HG03159 (cell line): ENCODE data around the gene NXPH4.

Source experiments
- ATAC-seq: cut with Tn5 transposase; IDR thresholded peaks from one replicate; pipeline ENCODE4 v1.9.1; 2021; ENCODE audit warnings: mild to moderate bottlenecking, moderate library complexity; ENCODE audit not compliant: unreplicated experiment

NXPH4 gene

DNA sequence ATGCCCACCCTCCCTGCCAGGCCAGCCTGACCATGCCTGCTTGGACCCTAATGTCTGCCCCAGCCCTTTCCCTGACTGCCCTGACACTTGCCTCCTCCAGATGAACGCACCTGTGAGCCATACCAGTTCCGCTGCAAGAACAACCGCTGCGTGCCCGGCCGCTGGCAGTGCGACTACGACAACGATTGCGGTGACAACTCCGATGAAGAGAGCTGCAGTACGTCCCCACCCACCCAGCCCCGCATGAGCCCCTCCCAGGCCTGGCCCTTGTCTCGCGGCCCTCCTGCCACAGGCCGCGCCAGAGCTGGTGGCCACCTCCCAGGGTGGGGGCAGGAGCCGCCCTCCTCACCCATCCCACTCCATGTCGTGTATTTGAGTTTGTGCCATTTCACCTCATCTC is 14.3 kb upstream of the NXPH4 start:
- ATAC-seq, result no peak

DNA sequence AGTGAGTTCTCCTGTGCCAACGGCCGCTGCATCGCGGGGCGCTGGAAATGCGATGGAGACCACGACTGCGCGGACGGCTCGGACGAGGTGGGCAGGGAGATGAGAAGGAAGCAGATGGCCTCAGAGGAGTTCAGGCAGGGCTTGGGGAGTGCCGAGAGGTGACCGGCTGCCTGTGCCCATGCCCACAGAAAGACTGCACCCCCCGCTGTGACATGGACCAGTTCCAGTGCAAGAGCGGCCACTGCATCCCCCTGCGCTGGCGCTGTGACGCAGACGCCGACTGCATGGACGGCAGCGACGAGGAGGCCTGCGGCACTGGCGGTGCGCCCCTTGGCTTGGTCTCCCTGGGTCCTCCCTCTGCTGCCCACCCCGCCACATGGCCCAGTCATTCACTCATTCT is 13.4 kb upstream of the NXPH4 start:
- ATAC-seq, result no peak

DNA sequence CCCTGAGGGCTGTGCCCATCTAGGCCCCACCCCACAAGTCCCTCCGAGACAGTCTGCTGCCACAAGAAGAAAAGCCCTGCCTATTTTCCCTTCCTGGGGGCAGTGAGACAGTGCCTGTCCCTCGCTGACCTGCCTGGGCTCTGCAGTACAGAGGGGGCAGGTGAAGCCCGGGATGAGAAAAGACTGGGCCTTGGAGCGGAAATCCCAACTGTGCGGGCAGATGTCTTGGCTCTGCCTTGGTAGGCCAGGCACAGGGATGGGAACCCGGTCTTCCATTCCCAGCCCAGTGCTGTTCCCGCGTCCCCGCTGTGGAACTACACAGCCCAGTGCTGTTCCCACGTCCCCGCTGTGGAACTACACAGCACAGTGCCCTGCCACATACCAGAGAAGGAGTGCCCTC is 12.8 kb upstream of the NXPH4 start:
- ATAC-seq, result no peak

DNA sequence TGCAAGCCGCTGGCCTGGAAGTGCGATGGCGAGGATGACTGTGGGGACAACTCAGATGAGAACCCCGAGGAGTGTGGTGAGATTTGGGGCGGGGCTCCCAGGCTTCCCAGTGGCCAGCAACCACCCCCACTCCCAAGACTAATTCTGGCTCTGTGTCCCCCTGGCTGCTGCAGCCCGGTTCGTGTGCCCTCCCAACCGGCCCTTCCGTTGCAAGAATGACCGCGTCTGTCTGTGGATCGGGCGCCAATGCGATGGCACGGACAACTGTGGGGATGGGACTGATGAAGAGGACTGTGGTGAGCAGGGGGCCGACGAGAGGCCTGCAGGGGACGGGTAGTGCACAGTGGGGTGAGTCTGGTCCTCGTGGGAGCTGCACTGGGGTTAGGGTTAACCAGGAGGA is 12.1 kb upstream of the NXPH4 start:
- no peak for ATAC-seq

DNA sequence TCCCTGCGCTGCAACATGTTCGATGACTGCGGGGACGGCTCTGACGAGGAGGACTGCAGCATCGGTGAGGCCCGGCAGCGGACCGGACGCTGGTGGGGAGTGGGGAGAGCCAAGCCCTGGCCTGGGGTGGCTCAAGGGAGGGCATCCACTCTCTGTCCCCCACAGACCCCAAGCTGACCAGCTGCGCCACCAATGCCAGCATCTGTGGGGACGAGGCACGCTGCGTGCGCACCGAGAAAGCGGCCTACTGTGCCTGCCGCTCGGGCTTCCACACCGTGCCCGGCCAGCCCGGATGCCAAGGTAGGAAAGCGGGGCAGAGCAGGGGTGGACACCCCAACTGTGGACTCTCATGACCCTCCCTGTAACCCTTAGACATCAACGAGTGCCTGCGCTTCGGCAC is 11.4 kb upstream of the NXPH4 start:
- ATAC-seq, result no peak

DNA sequence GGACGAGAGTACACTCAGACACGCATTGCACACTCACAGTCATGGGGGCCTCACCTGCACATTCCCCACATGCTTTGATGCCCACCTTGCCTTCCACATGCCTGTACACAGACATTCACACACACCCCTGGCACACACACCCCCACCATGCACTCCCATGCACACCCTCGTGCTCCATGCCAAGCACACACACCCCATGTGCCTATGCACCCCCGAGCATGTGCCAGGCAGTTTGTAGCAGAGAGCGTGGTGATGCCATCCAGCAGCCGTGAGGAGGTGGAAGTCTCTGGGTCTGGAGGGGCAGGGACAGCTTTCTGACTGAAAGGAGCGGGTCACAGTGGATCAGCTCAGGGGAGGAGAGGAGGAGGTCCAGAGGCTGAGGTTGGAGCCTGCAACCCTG is 10.7 kb upstream of the NXPH4 start:
- no peak for ATAC-seq

DNA sequence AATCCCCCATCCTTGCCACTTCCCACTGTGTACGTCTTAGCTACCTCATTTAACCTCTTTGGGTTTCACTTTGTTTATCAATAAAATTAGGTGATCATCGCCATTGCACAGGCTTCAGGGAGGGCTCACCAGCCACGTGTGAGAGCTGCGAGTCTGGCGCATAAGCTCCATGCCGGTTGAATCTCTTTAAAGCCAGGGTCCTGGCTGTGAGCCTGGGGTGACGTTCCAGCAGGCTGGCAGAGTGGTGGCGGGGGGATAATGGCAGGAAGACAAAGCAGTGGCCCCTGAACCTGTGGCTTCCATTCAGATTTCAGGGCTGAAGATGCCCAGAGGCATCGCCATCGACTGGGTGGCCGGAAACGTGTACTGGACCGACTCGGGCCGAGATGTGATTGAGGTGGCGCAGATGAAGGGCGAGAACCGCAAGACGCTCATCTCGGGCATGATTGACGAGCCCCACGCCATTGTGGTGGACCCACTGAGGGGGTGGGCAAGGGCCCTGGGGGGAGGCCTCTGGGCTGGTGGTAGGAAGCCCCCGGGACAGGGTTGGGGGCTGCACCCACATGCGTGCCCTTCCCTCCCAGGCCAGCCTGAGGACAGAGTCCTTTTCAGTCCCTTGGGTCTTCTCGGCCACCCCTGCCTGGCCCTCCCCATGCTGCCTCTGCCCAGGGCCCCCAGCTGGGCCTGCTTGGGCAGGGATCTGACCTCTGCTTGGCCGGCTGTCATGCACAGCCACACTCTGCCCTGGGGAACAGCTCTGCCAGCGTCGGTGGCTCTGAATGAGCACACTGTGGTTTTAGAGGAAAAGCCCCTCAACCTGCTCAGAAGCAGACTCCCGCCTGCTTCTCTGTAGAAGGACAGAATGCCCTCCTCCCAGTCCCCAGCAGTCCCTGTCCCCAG is 8.6 kb upstream of the NXPH4 start:
- no peak for ATAC-seq

DNA sequence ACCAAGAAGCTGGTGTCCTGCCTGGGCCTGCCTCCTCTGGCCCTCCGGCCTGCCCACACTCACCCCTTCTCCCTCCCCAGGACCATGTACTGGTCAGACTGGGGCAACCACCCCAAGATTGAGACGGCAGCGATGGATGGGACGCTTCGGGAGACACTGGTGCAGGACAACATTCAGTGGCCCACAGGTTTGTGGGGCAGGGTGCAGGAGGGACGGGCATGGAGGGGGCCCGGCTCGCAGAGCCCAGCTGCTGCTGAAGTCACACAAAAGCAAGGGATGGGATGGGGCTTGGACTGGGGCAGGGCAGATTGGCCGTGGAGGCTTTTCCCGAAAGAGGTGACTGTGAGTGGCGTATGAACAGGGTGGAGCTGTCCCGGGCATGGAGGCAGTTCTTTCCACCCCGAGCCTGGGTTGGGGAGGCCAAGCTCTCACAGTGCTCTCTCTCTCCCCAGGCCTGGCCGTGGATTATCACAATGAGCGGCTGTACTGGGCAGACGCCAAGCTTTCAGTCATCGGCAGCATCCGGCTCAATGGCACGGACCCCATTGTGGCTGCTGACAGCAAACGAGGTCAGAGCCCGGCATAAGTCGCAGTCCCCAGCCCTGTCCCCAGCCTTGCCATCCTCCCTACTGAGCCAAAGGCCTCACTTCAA is 7.8 kb upstream of the NXPH4 start:
- no peak for ATAC-seq

DNA sequence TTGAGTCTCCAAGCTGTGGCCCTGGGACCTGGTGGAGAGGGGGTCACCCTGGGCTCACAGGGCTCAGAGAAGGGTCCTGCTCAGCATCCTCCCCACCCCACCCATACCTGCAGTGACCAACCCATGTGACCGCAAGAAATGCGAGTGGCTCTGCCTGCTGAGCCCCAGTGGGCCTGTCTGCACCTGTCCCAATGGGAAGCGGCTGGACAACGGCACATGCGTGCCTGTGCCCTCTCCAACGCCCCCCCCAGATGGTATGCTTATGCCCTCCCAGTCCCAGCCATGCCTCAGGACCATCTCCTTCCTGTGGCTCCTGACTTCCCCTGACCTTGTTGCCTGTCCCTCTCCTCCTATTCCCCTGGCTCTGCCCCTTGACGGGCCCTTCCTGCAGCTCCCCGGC is 6.7 kb upstream of the NXPH4 start:
- no peak for ATAC-seq

DNA sequence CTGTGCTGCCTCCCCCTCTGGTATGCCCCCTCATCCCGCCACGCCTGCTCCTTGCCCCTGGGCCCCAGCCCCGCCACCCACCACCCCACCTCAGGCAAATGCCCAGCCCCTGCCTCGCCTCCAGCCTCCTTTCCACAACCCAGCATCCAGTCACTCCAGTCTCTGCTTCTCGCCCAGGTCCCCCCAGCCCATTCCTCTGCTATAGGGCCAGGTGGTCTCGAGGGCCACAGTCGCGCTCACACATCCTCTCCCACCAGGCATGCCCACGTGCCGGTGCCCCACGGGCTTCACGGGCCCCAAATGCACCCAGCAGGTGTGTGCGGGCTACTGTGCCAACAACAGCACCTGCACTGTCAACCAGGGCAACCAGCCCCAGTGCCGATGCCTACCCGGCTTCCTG is 6.1 kb upstream of the NXPH4 start:
- ATAC-seq, result no peak

DNA sequence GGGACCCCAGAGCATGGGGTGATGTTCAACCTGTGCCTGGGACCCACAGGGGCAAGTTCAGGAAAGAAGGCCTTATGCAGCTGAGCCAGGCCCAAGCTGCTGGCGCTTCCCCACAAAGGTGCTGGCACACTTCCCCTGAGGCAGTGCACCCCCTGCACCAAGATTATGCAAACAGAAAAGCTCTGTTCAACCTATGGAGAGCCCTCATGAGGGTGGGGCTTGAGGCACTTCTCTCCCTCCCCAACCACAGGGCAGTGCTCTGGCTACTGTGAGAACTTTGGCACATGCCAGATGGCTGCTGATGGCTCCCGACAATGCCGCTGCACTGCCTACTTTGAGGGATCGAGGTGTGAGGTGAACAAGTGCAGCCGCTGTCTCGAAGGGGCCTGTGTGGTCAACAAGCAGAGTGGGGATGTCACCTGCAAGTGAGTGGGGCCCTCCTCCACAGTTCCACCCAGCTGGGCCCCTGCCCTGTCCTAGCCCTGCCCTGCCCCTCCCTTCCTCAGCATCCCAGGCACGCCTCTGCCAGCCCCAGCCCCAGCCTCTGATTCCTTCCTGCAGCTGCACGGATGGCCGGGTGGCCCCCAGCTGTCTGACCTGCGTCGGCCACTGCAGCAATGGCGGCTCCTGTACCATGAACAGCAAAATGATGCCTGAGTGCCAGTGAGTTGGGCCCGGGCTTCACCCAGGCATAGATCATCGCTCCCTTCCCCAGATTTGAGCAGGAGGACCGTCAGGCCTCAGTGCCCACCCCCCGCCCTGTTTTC is 5.5 kb upstream of the NXPH4 start:
- no peak for ATAC-seq

DNA sequence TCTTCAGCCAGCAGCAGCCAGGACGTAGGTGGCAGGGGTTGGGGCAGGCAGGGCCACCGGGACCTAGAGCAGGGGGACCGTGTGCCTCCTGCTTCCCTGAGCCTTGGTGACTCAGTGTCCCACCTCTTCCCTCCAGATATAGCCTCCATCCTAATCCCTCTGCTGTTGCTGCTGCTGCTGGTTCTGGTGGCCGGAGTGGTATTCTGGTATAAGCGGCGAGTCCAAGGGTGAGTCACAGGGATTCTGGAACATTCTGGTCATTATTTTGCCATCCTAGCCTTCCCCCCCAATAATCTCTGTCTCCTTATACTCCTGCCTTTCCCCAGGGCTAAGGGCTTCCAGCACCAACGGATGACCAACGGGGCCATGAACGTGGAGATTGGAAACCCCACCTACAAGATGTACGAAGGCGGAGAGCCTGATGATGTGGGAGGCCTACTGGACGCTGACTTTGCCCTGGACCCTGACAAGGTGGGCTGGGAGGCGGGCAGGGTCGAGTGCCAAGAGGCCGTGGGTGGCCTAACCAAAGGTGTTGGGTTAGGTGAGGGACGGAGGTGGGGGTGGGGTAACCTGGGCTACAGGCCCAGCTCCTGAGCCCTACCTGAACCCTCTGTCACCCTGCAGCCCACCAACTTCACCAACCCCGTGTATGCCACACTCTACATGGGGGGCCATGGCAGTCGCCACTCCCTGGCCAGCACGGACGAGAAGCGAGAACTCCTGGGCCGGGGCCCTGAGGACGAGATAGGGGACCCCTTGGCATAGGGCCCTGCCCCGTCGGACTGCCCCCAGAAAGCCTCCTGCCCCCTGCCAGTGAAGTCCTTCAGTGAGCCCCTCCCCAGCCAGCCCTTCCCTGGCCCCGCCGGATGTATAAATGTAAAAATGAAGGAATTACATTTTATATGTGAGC is 4.5 kb upstream of the NXPH4 start:
- no peak for ATAC-seq

DNA sequence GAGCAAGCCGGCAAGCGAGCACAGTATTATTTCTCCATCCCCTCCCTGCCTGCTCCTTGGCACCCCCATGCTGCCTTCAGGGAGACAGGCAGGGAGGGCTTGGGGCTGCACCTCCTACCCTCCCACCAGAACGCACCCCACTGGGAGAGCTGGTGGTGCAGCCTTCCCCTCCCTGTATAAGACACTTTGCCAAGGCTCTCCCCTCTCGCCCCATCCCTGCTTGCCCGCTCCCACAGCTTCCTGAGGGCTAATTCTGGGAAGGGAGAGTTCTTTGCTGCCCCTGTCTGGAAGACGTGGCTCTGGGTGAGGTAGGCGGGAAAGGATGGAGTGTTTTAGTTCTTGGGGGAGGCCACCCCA is 3.9 kb upstream of the NXPH4 start:
- ATAC-seq, result no peak

DNA sequence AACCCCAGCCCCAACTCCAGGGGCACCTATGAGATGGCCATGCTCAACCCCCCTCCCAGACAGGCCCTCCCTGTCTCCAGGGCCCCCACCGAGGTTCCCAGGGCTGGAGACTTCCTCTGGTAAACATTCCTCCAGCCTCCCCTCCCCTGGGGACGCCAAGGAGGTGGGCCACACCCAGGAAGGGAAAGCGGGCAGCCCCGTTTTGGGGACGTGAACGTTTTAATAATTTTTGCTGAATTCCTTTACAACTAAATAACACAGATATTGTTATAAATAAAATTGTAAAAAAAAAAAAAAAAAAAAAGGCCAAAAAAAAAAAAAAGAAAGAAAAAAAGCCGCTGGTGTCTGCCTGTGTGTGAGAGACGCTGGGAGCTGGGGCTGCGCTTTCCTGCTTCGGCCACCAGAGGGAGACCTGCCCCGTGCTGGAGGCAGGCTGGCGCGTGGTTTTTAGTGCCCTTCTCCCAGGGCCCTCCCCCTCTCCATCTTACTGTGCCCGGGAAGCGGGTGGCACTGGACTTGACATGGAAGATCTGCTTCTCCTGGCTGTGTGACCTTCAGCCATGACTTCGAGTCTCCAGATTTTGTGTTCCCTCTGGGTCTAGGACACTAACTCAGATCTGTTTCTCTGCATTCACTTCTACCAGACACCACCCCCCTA is 3.4 kb upstream of the NXPH4 start:
- ATAC-seq, result no peak

DNA sequence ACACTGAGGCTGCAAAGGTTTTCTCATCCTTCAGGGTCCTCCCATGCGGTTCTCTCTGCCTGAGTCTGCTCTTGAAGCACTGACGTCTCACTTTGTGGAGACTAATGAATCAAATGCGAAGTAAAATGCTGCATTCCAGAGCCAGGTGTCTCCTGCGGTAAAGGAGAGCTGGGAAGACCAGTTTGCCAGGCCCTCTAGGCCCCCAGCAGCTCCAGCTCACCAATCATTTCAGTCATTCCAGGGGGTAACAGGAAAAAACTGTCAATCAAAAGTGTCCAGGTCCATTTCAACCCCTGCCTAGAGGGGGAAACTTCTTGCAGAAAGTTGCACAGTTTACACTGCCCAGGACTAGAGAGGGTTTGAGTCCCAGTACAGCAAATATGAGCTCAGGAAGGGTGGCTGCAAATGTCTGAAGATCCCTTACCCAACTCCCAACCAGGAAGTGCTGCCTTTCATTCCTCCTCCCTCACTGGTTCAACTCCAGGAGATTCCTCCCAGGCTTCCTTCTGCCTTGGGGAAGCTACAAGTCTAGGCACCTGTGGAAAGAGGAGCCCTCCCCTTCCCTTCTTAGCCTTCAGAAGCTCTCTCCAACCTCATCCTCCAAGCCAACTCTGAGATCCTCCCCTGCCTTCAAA is 2.7 kb upstream of the NXPH4 start:
- no peak for ATAC-seq

DNA sequence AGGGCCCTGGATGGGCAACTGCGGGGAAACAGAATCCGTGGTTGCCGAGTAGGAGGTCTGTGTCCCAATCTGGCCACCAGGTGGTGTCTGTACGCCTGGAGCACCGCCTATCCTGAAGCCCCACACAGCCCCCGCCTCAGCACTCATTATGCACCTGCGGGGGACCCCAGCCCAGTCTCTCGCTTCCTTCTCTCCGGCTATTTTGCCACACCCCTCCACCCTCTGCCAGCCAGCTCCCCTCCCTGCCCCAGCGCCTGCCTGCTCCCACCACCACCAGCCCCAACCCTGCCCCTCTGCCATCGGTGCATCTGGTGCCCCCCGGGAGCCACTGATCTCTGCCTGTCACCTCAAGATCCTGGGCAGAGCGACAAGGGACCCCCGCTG is 2.2 kb upstream of the NXPH4 start:
- no peak for ATAC-seq

DNA sequence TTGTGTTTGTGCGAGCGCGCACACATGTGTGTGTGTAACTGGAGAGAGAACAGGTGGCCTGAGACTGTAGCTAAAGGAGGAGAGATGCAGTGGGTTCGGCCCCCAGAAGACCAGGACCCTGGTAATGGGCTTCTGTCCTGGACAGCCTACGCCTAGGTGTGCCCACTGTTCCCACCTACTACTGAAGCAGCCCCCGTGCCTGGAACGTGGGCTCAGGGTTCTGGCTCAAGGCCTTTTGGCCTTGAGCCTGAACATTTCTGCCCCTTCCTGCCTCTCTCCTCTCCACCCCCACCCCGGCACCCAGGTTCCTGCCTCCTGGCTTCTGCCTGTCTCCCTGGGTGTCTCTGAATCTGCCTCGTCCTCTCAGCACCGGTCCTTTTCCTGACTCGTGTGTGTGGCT is 1.5 kb upstream of the NXPH4 start:
- no peak for ATAC-seq

DNA sequence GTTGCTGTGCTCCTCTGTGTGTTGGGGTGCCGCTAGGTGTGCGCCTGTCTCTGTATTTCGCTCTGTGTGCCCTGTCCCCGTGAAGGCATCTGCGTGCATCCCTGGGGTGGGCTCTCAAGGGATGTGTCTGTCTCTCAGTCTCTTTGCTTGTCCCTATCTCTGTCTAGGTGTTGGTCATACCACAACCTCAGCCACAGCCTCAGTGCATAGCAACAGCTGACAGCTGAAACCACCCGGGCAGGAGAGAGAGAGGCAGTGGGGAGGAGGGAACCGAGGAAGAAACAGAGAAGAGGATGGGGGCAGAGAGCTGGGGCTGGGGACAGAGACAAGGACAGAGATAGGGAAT is 953 bp upstream of the NXPH4 start:
- ATAC-seq, result no peak

DNA sequence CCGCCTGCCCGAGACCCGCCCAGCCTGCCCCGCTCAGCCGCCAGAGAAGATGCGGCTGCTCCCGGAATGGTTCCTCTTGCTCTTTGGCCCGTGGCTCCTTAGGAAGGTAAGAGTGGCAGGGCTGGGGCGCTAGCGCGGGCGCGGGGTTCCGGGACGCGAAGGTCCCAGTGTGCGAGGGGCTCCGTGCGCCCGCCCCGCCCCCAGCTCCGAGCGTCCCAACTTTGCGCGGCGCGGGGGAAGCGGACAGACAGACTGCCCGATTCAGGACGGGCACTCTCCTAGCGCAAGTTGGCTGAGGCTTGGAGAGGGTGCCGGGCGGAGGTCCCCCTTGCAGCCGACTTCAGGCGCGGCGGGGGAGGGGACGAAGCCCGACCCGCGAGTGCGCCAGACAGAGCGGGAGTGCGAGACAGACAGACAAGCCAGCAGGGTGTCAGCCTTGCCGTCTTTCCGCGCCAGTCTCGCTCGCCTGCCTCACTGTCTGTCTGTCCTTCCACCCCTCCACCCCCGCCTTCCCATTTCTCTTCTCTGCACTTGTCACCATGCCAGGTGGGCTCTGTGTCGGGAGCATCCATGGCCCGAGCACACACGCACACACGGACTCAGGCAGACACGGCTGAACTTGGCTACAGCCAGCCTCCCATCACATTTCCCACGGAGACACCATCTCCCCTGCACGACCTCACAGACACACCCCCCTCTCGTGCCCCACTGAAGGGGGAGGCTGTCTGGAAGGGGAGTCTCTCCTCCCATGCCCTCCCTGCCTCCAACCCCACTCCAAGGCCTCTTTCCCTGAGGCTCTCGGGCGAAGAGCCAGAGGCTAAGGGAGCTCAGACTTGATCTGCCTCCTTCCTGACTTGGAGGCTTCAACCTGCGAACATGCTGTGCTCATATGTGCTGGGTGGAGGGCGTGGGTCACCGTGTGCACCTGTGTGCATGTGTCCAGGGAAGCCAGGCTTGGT is 606 bp downstream of the NXPH4 start:
- ATAC-seq, result no peak
